ENCODE results near the gene LARGE2.
A peak's percentile ranks its signal among the peaks of the same experiment; 100 is the strongest.

Gene LARGE2

DNA sequence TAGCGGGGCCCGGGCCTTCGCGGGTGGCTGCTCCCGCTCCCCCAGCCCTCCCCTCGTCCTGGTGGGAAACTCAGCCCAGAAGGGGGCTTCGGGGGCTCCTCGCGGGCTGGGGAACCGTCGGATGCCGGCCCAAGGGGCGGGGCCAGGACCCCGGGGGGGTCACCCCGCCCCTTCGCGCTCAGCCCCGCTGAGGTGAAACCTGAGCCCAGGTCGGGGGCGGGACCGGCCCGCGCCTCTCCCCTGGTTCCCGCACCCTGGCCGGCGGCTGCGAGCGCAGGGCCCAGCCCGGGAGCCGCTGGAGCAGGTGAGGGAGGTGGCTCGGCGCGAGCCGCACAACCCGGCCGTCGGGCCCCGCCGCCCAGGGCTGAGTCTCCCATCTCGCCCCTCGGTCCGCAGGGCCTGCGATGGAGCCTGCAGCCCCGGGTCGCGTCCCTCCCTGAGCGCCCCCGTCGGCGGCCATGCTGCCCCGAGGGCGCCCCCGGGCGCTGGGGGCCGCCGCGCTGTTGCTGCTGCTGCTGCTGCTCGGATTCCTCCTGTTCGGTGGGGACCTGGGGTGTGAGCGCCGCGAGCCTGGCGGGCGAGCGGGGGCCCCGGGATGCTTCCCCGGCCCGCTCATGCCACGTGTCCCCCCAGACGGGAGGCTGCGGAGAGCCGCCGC lies at the start of gene LARGE2:
TSS of gene LARGE2 (plus strand) at position 232 of the 658 bp plus-strand sequence. CDS start at position 459, 227 bp downstream.
- DNase-seq (ENCODE audit: extremely low spot score, insufficient read length, low read depth): no peak
- no peak for FAIRE-seq

DNA sequence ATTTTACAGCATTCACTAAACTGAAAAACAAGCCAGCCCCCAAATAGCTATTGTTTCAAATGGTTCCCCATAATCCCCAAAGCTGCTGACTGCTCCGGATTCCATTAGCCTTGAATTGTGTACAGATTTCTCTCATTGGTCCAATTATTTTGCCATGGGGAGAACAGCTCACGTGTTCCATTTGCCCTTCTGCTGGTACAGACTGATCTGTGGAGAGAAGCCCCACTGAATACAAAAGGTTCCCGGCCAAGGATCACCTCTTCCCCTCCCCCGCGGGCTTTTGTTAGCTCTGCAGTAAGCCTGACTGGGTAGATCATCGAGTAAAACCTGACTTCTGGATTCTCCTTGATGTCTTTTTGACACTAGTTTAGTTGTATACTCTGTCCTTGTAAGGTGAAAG lies 46.1 kb upstream of the LARGE2 start:
- DNase-seq (ENCODE audit: extremely low spot score, insufficient read length, low read depth): no peak
- FAIRE-seq: no peak

DNA sequence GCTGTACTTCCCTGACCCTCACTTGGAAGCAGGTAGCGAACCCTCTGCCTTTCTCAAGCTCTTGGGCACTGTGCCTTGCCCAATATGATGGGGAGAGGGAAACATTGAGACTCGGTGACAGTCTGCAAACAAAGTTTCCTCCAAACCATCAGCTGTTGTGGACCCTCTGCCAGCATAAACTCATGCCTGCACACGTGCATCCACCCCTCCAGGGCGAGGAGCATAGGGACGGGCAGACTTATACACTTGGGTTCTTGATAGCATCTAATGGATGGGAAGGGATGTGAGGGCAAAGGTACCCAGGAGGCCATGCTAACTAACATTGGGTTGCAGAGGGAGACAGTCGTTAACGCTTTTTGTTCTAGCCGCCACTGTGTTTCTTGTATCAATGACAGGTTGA lies 45.2 kb upstream of the LARGE2 start:
- FAIRE-seq: no peak
- no peak for DNase-seq (ENCODE audit: extremely low spot score, insufficient read length, low read depth)

DNA sequence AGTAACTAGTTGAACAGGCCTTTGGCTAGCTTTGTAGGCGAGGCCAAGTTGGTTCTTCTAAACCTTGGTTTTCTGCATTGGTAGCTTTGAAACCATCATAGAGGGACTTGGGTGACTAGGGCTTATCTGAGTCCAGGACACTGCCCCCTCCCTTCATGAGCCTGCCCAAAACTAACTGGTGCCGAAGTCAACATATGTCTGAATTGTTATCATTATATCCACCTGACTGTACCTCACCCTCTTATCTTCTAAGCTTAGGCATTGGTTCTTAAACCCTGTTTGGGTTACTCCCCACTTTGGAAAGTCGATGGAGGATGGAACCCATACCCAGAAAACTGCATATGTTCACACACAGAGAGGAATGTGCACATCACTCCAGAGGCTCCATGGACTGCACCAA lies 44.6 kb upstream of the LARGE2 start:
- DNase-seq (ENCODE audit: extremely low spot score, insufficient read length, low read depth): no peak

DNA sequence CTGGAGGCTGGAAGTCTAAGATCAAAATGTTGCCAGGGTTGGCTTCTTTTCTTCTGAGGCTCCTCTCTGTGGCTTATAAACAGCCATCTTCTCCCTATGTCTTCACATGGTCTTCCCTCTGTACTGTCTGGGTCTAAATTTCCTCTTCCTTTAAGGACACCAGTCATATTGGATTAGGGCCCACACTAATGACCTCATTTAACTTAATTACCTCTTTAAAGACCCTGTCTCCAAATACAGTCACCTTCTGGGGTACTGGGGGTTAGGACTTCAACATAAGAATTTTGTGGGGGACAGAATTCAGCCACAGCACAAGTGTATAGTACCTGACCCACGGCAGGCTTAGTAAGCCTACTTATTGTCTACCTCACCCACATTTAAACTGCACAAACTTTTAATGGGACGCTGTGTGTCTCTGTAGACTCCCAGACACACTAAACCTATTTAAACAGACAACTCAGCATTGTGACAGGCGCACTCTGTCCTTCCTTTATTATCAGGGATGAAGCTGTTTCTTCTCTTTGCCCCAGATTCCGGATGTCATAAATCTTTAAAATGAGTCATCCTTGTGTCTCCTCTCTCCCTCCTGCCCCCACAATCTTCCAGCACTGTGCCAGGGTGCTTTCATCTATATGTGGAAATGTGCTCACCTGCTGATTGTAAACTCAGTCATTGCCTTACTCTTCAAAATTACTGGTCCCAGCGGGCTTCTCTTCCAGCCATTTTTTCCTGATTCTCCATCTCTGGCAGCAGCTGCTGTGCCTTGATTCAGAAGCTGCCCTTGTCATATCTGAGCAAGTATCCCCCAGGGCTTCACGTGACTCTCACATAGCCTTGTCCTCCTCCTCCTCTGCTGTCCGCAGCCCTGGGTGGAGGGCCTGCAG lies 42.4 kb upstream of the LARGE2 start:
- no peak for FAIRE-seq

More for the DNA sequence above, 44.6 kb upstream of the LARGE2 start:
- no peak for FAIRE-seq

DNA sequence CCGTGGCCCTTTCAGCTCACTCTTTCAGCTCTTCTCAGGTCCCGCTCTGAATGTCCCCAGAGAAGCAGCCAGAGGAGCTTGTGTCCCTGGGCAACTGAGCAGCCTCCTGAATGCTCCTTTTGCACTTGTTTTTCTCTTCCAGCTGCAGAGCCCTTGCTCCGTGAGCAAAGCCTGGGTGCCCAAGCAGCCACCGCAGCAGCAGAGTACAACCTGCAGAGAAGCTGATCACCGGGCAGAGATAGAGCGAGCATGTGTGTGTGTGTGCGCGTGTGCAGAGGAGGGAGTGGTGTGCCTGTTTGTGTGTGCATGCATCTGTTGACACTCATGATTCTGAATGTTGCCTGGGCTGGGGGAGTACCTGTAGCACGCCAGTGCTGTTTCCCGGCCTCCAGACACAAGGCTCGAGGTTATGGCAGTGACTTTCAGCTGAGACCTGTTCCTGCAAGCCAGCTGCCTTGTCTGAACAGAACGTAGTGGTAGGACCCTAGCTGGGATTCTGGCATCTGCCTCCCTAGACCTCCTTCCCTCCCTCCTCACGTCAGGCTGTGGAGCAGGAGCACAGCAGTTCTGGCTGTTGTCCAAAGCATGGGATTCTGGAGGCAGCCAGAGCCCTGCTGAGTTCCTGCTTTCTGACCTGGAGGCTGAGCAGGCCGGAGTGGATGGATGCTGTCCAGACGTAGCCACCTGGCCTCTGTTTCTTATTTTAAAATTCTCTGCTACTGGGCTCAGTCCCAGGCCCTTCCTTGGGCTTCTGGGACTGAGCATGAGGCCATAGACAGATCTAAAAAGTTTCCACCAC lies 41.5 kb upstream of the LARGE2 start:
- no peak for FAIRE-seq
- DNase-seq (ENCODE audit: extremely low spot score, insufficient read length, low read depth): no peak

More for the DNA sequence above, 42.4 kb upstream of the LARGE2 start:
- no peak for DNase-seq (ENCODE audit: extremely low spot score, insufficient read length, low read depth)

DNA sequence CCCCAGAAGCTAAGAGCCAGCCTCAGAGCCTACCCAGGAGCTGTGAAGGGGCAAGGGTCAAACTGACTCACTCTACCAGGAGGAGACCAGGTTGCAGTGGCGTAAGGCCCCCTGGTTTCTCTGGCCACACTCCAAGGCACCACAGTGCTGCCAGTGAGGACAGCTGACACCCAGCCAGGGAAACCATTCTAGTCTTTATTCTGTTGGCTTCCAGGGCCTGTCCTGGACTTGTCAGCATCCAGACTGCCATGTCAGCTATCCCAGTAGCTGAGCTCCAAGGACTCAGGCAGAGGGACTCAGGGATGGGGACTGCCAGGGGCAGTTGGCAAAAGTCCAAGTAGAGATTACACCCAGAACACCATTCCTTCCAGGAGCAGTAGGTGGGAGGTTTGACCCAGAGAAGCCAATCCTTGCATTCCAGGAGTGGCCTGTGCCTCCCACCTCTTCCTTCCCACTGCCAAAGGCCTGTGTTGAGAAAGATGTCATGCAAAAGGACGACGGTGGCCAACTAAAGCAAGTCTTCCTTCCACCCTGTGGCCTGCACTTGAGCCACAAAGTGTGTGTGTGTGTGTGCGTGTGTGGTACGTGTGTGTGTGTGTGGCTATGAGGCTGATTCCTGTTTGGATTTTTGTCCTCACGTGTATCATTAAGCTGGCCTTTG lies 40.6 kb upstream of the LARGE2 start:
- DNase-seq (ENCODE audit: extremely low spot score, insufficient read length, low read depth): no peak
- no peak for FAIRE-seq

DNA sequence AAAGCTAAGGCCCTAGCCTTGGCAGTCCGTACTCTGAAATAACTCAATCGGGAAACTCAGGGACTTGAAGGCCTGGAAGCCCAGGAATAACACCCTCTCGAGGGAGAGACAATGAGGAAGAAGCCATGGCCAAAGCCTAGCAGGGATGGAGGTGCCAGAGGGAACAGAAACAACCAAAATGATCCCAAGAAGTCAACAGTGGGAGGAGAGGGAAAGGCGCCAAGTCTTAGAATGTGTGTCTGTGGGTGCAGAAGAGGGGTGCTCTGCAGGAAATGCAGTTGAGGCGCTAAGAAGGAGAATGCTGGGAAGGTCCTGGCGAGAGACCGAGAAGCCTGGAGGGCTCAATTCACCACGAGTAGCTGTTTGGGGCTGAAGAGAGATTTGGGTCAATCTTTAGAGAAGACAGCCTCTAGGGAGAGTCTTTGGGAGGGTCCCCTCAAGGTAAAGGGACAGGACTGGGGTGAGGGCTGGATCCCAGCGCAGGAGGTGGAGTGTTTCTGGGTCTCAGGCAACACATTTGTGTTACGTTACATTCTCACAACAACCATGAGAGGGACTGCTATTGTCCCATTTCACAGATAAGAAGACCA lies 37.8 kb upstream of the LARGE2 start:
- no peak for FAIRE-seq
- no peak for DNase-seq (ENCODE audit: extremely low spot score, insufficient read length, low read depth)

DNA sequence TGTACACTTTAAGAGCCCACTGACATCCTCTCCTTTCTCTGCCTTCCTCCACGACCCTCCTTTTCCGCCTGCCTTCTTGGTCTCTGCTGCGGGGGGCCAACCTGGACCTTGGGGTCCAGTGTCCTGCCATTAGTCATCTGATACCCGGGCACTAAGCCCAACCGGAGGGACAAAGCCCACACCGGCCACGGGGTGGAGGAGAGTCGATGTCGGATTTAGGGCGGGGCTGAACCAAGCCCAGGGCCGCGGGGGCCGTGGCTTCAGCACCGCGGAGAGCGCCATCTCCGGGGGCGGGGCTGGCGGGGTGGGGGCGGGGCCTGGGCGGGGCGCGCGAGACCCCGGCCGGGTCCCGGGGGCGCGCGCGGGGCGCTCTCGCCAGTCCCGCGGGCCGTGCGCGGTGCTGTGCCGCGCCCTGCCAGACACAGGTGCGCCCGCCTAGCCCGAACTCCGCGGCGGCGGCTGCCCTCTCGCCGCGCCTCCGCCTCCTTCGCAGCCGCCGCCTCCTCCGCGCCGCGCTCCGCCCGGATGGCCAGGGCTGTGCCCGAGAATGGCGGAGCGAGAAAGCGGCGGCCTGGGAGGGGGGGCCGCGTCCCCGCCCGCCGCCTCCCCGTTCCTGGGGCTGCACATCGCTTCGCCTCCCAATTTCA lies 37.1 kb upstream of the LARGE2 start, which contains the start of gene MAPK8IP1:
TSS of gene MAPK8IP1 (plus strand) at position 378 of the 647 bp plus-strand sequence. CDS start at position 548, 170 bp downstream.
- no peak for FAIRE-seq
- DNase-seq (ENCODE audit: extremely low spot score, insufficient read length, low read depth): peak; percentile 68

DNA sequence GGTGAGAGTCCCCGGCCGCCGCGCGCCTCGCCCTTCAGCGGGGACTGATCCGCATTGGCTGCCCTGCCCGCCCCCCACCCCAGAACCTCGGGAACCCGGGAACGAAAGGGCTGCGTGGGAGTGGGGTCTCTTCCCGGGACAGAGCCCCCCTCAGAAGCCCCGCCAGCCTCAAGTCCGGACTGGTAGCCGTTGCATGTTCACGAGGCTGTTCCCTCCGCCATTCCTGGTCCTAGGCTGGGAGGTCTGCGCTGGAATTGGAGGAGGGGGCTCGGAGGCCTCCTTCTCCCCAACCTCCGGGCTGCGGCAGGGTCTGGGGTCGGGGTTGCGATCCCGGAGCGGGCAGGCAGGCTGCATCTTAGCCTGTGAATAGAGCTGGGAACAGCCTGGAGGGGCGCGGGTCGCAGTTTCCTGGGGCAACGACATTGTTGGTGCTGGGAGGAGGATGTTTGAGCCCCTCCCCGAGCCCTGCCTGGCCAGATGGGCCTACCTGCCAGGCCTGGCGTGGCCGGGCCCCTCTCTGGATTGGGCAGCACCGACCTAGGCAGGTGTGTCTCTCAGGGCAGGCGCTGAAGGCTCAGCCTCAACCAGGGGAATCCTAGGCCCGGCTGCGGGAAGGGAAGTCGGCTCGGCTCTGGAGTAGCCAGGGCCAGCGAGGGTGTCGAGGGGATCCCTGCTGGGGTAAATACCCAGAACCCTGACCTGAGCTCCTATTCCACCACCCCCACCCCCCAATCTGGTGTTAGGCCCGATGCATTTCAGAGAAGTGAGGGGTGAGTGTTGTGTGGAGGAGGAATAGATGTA lies 36.3 kb upstream of the LARGE2 start:
- DNase-seq (ENCODE audit: extremely low spot score, insufficient read length, low read depth) (no peak), FAIRE-seq (no peak)

DNA sequence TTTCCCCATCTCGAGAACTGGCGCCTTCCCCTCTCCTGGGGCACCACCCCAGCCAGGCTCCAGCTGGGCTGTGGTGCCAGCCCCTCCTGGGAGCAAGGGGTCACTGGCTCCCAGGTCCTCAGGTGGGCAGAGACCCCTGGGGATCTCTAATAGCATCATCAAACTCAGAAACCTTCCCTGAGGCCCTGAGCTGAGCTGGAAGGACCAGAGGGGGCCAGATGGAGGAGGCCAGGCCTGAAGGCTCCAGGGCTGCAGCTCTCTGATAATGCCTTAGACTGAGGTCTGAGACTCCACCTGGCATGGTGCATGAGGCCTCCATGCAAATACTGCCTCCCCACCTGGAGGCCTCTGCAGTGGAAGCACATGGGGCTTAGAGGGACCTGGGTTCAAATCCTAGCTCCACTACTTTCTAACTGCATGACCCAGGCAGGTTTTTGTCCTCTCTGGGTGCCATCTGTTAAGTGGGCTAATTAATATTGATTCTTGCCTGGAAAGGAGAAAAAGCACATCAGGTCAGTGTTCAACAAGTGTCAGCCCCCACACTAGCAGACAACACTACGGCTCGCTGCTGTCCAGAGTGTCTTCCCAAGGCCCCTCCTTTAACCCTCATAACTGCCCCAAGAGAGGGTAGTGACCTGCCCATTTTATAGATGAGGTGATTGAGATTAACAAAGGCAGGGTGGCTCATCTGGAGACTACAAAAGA lies 35.5 kb upstream of the LARGE2 start:
- FAIRE-seq: no peak
- no peak for DNase-seq (ENCODE audit: extremely low spot score, insufficient read length, low read depth)

DNA sequence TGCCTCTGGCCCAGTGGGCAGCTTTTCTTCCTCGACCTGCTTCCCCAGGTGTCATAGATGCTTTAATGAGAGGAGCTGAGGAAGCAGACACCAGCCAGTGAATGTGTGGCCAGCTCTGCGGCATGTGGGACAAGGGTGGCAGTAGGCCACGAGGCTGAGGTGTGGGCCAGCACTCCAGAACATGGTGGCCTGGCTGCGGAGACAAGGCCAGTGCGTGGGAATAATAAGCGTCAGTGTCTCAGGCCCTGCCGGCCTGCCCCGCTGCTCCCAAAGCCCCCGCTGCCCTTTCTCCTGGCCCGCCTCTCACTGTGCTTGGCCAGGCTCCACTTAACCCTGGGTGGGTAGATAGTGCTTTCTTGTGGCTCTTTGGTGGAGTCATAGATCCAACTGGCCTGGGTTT lies 34.9 kb upstream of the LARGE2 start:
- FAIRE-seq (no peak), DNase-seq (ENCODE audit: extremely low spot score, insufficient read length, low read depth) (no peak)

DNA sequence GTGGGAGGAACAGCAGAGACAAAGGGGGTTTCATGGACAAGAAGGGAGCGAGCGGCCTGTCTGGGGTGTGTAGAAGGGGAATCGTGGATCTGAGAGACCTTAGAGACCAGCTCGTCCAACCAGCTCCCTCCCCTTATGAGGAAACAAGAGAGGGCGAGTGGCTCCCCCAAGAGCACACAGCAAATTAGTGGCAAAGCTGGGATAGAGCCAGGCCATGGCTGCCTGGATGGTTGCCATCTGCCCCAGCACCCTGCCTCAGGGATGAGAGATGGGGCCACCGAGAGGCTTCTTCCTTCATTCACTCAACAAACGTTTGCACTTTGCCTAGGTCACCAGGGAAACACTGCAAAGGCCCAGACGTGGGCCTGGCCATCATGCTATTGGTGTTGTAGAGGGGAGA lies 32.9 kb upstream of the LARGE2 start:
- FAIRE-seq: no peak
- DNase-seq (ENCODE audit: extremely low spot score, insufficient read length, low read depth): no peak

DNA sequence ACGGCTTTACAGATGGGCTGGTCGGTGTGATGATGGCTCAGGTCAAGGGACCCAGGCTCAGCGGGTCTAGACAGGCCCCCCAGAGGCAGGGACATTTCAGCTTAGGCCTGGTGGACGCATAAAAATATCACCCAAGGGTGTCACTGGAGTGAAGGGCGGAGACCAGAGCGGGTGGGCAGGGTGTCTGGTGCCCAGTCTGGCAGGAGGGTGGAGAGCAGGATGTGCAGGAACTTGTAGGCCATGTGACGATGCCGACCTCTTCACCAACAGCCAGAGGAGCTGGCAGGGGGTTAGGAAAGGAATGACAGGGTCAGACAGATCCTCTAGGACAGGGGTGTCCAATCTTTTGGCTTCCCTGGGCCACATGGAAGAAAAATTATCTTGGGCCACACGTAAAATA lies 32.5 kb upstream of the LARGE2 start:
- no peak for DNase-seq (ENCODE audit: extremely low spot score, insufficient read length, low read depth)
- FAIRE-seq: no peak

DNA sequence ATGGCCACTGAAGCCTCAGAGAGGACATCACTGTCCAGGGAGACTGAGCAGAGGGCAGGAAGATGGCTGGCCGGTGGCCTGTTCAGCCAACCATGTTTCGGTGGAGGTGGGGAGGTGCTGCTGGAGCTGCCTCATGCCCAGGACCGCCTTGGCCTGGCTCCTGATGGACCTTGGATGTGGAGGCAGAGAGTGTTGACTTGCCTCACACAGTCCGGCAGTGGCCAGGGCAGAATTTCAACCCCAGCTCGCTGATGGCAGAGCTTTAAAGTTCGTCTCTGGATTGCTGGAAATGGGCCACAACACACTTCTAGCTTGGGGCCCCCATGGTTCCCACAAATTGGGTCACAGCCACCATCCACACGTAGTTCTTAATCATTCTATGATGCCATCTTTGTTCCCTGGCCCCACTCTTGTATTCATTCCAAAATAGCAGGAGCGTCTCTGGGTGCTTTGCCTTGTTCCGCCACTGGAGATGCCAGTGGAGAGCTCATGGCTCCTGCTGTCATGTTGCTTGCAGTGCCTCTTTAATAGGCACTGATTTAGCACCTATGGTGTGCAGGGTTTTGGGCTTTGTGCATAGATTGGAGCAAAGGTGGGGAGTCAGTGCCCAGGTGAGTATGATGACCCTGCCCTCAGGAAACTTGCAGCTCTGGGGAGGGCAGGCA lies 31.4 kb upstream of the LARGE2 start:
- FAIRE-seq: no peak
- no peak for DNase-seq (ENCODE audit: extremely low spot score, insufficient read length, low read depth)

DNA sequence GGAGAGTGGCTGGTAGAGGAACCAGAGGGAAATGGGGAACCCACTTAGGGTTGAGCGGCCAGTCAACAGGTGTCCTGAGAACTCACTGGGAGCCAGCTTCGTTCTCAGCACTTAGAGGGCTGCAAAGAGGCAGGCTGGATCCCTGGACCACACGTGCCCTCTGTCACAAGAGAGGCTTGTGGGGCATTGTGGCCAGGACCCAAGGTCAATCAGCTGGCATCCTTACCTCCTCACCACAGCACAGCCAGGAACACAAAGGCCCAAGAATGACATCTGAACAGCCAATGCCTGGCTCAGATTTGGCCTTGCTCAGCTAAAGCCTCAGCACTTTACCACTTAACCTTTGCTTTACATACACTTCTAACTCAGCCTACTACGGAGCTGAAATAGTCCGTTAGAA lies 29.6 kb upstream of the LARGE2 start:
- no peak for FAIRE-seq
- no peak for DNase-seq (ENCODE audit: extremely low spot score, insufficient read length, low read depth)

DNA sequence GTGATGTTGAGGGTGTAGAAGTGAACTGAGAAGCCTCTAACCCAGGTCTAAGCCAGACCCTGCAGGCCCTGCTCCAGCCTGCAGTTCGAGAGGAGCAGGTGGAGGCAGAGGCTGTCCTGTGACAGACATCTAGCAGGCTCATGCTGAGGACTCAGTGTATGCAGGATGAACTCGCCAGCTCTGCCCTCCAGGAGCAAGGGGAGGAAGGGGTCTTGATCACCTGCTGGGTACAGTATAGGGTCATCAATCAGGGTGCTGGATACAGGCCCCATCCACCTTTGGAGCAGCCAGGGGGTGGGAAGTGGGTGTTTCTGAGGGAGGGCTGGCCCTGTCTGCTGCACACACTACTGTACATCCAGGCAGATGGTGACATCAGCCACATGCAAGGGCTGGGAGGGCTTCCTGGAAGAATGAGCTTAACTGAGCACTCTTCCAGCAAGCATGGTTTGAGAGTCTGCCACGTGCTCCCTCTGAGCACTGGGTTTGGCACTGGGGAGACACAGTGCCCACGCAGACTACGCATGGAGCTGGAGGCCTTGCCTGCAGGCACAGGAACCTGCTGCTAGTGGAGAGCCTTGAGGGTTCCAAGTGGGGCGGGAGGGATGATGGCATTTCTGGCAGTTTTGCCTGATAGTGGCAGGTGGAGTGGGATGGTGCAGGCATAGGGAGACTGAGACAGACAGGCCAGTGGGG lies 27.8 kb upstream of the LARGE2 start:
- DNase-seq (ENCODE audit: extremely low spot score, insufficient read length, low read depth): no peak
- FAIRE-seq: no peak

Data from GM18507 (cell line).